HCT116 (cell line): ENCODE results near the gene CPT1C. TPM values are rescaled to one million over a fixed set of nuclear protein-coding genes. Genes with fewer than 3 reads are reported as not detected.

Experiments
- ATAC-seq: fragments of 200-7000 bp; cut with Tn5 transposase; 2 replicates; pipeline ENCODE4 v1.9.1; 2020; ENCODE audit warnings: mild to moderate bottlenecking, moderate library complexity
- BruUV-seq: library from RNA; stranded (reverse); fragments of 400-500 nt; replicated peaks from 2 replicates; lab custom pipeline; 2021; lab: Mats Ljungman, UMichigan
- CTCF ChIA-PET: fragments of 300-600 bp; sonication (Branson Sonifier 250); formaldehyde crosslinking; loops from one replicate; lab custom pipeline; 2021; ENCODE audit warnings: antibody characterized with exemption; lab: Charles Lee
- POLR2A ChIA-PET: fragments of 300-600, 350-600 bp; sonication (Branson Sonifier 250); formaldehyde crosslinking; loops from one replicate; lab custom pipeline; 2021; ENCODE audit warnings: antibody characterized with exemption; lab: Charles Lee
- RAD21 ChIA-PET, 2 experiments: fragments of 300-600 bp; sonication (Branson Sonifier 250); formaldehyde crosslinking; loops; one replicate each; lab custom pipeline; 2023; ENCODE audit warnings: low total read pairs in 2 of 2; ENCODE audit not compliant: uncharacterized antibody in 2 of 2, unreplicated experiment in 2 of 2, low non-redundant PET in 1 of 2; lab: Charles Lee
- DNase-seq: peaks from one replicate; pipeline ENCODE4 v3.0.0-alpha.2; 2010; ENCODE audit warnings: low read depth, low spot score
- H2AFZ ChIP-seq: fragments of 200-600 bp; shearing (Covaris generic), sonication (generic); 2 replicates; pipeline ENCODE4 v1.6.1; 2017; ENCODE audit warnings: low read depth, mixed run types, mixed read lengths, antibody characterized with exemption, low read length; ENCODE audit not compliant: poor library complexity, severe bottlenecking
- H3K27ac ChIP-seq: 2 replicates; pipeline ENCODE4 v1.5.1; 2012; ENCODE audit warnings: low read depth, low read length
- H3K27me3 ChIP-seq: fragments of 200-600 bp; sonication (generic); 2 replicates; pipeline ENCODE4 v1.6.1; 2016; ENCODE audit warnings: mixed run types, low read length, mixed read lengths; ENCODE audit not compliant: insufficient read depth
- H3K36me3 ChIP-seq, 2 experiments: fragments of 200-500 bp in 1 of 2; fragments of 200-600 bp in 1 of 2; sonication (Bioruptor generic) in 1 of 2; sonication (generic) in 1 of 2; 2 replicates each; pipeline versions ENCODE4 v1.5.1 to v1.6.1; 2014 to 2016; ENCODE audit warnings: low read length in 2 of 2, inconsistent platforms in 1 of 2, mixed read lengths in 1 of 2, mixed run types in 1 of 2; ENCODE audit not compliant: insufficient read depth in 2 of 2, control insufficient read depth in 1 of 2
- H3K4me1 ChIP-seq, 2 experiments: fragments of 200-600 bp in 1 of 2; sonication (generic) in 1 of 2; 2 replicates each; pipeline versions ENCODE4 v1.5.1 to v1.6.1; 2012 to 2017; ENCODE audit warnings: low read length in 2 of 2, inconsistent platforms in 1 of 2, mild to moderate bottlenecking in 1 of 2, mixed read lengths in 1 of 2, mixed run types in 1 of 2, moderate library complexity in 1 of 2; ENCODE audit not compliant: insufficient read depth in 2 of 2, control insufficient read depth in 1 of 2
- H3K4me2 ChIP-seq: fragments of 200-600 bp; sonication (generic); 2 replicates; pipeline ENCODE4 v1.6.1; 2017; ENCODE audit warnings: mixed run types, low read length, mixed read lengths
- H3K4me3 ChIP-seq, 2 experiments: fragments of 200-600 bp in 1 of 2; sonication (generic) in 1 of 2; replicated peaks in 1 of 2; 2 replicates each; pipeline ENCODE4 v1.5.1; 2011 to 2016; ENCODE audit warnings: low read length in 2 of 2, control low read depth in 1 of 2, low read depth in 1 of 2, mild to moderate bottlenecking in 1 of 2, mixed read lengths in 1 of 2, mixed run types in 1 of 2
- H3K79me2 ChIP-seq: fragments of 200-600 bp; sonication (generic); 2 replicates; pipeline ENCODE4 v1.6.1; 2017; ENCODE audit warnings: mild to moderate bottlenecking, mixed run types, low read length, moderate library complexity, mixed read lengths; ENCODE audit not compliant: insufficient read depth
- H3K9ac ChIP-seq: fragments of 200-600 bp; sonication (generic); 2 replicates; pipeline ENCODE4 v1.6.1; 2016; ENCODE audit warnings: low read length, mixed read lengths
- H3K9me2 ChIP-seq: fragments of 200-600 bp; sonication (generic), shearing (Covaris generic); 2 replicates; pipeline ENCODE4 v1.6.1; 2017; ENCODE audit warnings: mixed run types, mild to moderate bottlenecking, moderate library complexity; ENCODE audit not compliant: insufficient read depth
- H3K9me3 ChIP-seq, 2 experiments: fragments of 200-500 bp in 1 of 2; fragments of 200-600 bp in 1 of 2; sonication (Bioruptor generic) in 1 of 2; sonication (generic) in 1 of 2; 2 replicates each; pipeline ENCODE4 v1.6.1; 2014 to 2017; ENCODE audit warnings: low read length in 2 of 2, mixed read lengths in 2 of 2, inconsistent platforms in 1 of 2, low read depth in 1 of 2, mild to moderate bottlenecking in 1 of 2, mixed run types in 1 of 2, moderate library complexity in 1 of 2; ENCODE audit not compliant: control insufficient read depth in 1 of 2, insufficient read depth in 1 of 2
- H4K20me1 ChIP-seq: fragments of 200-600 bp; sonication (generic), shearing (Covaris generic); 2 replicates; pipeline ENCODE4 v1.6.1; 2017; ENCODE audit warnings: mixed run types, mild to moderate bottlenecking, moderate library complexity; ENCODE audit not compliant: insufficient read depth
- CBX3 ChIP-seq: IDR thresholded peaks from 2 replicates; pipeline ENCODE4 v1.6.1; 2012; ENCODE audit warnings: low read depth
- CEBPB ChIP-seq: IDR thresholded peaks from 2 replicates; pipeline ENCODE4 v1.6.1; 2012; ENCODE audit warnings: low read depth
- EGR1 ChIP-seq: IDR thresholded peaks from 2 replicates; pipeline ENCODE4 v1.6.1; 2012; ENCODE audit warnings: low read depth
- ELF1 ChIP-seq: IDR thresholded peaks from 2 replicates; pipeline ENCODE4 v1.6.1; 2012; ENCODE audit warnings: low read depth, borderline replicate concordance
- EZH2 ChIP-seq: fragments of 200-600 bp; sonication (generic); IDR thresholded peaks from 2 replicates; pipeline ENCODE4 v1.6.1; 2017; ENCODE audit warnings: antibody characterized with exemption, mixed run types
- FOSL1 ChIP-seq: IDR thresholded peaks from 2 replicates; pipeline ENCODE4 v1.6.1; 2012; ENCODE audit warnings: low read depth
- JUND ChIP-seq: IDR thresholded peaks from 2 replicates; pipeline ENCODE4 v1.6.1; 2012
- POLR2A ChIP-seq: IDR thresholded peaks from 2 replicates; pipeline ENCODE4 v1.7.0; 2011; ENCODE audit warnings: borderline replicate concordance; ENCODE audit not compliant: insufficient read depth, insufficient read length; ENCODE audit errors: extremely low read depth
- POLR2AphosphoS5 ChIP-seq: IDR thresholded peaks from 2 replicates; pipeline ENCODE4 v1.6.1; 2011; ENCODE audit warnings: mild to moderate bottlenecking, low read depth, low read length, moderate library complexity
- RAD21 ChIP-seq: IDR thresholded peaks from 2 replicates; pipeline ENCODE4 v1.6.1; 2012; ENCODE audit warnings: low read depth, mild to moderate bottlenecking
- SP1 ChIP-seq: IDR thresholded peaks from 2 replicates; pipeline ENCODE4 v1.6.1; 2012; ENCODE audit warnings: low read depth
- SRF ChIP-seq: IDR thresholded peaks from 2 replicates; pipeline ENCODE4 v1.6.1; 2012; ENCODE audit warnings: low read depth
- ZFX ChIP-seq: fragments of 450-650 bp; IDR thresholded peaks from 2 replicates; pipeline ENCODE4 v1.6.1; 2017
- intact Hi-C: fragments of 100-400 bp; cut with micrococcal nuclease; formaldehyde crosslinking; loops from 2 replicates; pipeline ENCODE4 v1.10.0; 2022
- total RNA-seq: library from RNA; stranded (reverse); gene quantifications from one replicate; pipeline ENCODE4 v1.2.1, GENCODE V29; 2021; ENCODE audit not compliant: unreplicated experiment
- TF ChIP-seq, protein P1 (sequence below): IDR thresholded peaks from 2 replicates; pipeline ENCODE4 v1.6.1; 2011; ENCODE audit warnings: mild to moderate bottlenecking, low read length, moderate library complexity; ENCODE audit not compliant: insufficient replicate concordance; ENCODE audit errors: extremely low read depth

CPT1C gene
- total RNA-seq, 1 experiment from 2014 or later: 12.0 TPM

- Histone ChIP-seq H3K36me3 (peaks cover 35 to 46% of the 10 kb centered on the region in 2 experiments), H3K27me3 (no peaks in the 10 kb centered on the region), H3K27ac (no peak overlapping the region), H4K20me1 (peaks cover 13% of the 10 kb centered on the region; the same call in 1 of the 2 replicates), H3K4me3 (no peak overlapping the region), H3K4me1 (peaks cover 0 to 26% of the 10 kb centered on the region in 2 experiments; a peak in 2 of 4 replicates), H3K4me2 (no peak overlapping the region), H3K9me2 (no peaks in the 10 kb centered on the region), H3K9me3 (no peaks in the 10 kb centered on the region), H3K9ac (no peak overlapping the region), H3K79me2 (peaks cover 37% of the 10 kb centered on the region), H2AFZ (no peak overlapping the region)
- TF ChIP-seq, protein P1, sequence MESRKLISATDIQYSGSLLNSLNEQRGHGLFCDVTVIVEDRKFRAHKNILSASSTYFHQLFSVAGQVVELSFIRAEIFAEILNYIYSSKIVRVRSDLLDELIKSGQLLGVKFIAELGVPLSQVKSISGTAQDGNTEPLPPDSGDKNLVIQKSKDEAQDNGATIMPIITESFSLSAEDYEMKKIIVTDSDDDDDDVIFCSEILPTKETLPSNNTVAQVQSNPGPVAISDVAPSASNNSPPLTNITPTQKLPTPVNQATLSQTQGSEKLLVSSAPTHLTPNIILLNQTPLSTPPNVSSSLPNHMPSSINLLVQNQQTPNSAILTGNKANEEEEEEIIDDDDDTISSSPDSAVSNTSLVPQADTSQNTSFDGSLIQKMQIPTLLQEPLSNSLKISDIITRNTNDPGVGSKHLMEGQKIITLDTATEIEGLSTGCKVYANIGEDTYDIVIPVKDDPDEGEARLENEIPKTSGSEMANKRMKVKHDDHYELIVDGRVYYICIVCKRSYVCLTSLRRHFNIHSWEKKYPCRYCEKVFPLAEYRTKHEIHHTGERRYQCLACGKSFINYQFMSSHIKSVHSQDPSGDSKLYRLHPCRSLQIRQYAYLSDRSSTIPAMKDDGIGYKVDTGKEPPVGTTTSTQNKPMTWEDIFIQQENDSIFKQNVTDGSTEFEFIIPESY: no peak
- no peak for TF ChIP-seq CBX3
- no peak for TF ChIP-seq SRF
- TF ChIP-seq CEBPB: no peak
- TF ChIP-seq EGR1: no peak
- TF ChIP-seq FOSL1: no peak
- TF ChIP-seq SP1: no peak
- TF ChIP-seq ELF1: no peak
- no peak for TF ChIP-seq POLR2A
- TF ChIP-seq JUND: no peak
- no peak for TF ChIP-seq EZH2
- no peak for TF ChIP-seq RAD21
- TF ChIP-seq POLR2AphosphoS5: no peak
- TF ChIP-seq ZFX: no peak
- ChIA-PET POLR2A (interaction anchor here (1.0 kb wide), 1 partner anchor 31 kb away, joined by 3 read pairs; no protein-coding TSS in a partner anchor), CTCF (interaction anchor here (0.9 kb wide), 1 partner anchor 11 kb away, joined by 3 read pairs; no protein-coding TSS in a partner anchor), RAD21 (no interaction called here)
- no TSS peak for BruUV-seq
- DNase-seq (no peak), ATAC-seq (no peak)
- intact Hi-C loops: no loop called here
Observed at GRCh38 chr19:49687150-49687549, 3.8 kb upstream of the CPT1C start.
